PC-3 (cell line): ENCODE results near the gene MEAF6. TPM values are rescaled to one million over a fixed set of nuclear protein-coding genes. Genes with fewer than 3 reads are reported as not detected.

Experiments
- ATAC-seq: fragments of 200-7000 bp; cut with Tn5 transposase; 2 replicates; pipeline ENCODE4 v1.9.1; 2020; ENCODE audit warnings: mild to moderate bottlenecking, moderate library complexity
- BruUV-seq: library from RNA; stranded (reverse); fragments of 400-500 nt; replicated peaks from 2 replicates; lab custom pipeline; 2021; lab: Mats Ljungman, UMichigan
- CTCF ChIA-PET: fragments of 300-600 bp; sonication (Branson Sonifier 250); formaldehyde crosslinking; loops from one replicate; lab custom pipeline; 2022; ENCODE audit warnings: antibody characterized with exemption; lab: Charles Lee
- POLR2A ChIA-PET: fragments of 300-600 bp; sonication (Branson Sonifier 250); formaldehyde crosslinking; loops from one replicate; lab custom pipeline; 2022; ENCODE audit warnings: antibody characterized with exemption; ENCODE audit not compliant: unreplicated experiment; lab: Charles Lee
- DNase-seq: peaks from one replicate; pipeline ENCODE4 v3.0.0-alpha.2; 2015
- H2AFZ ChIP-seq: fragments of 300-600 bp; sonication (generic); 2 replicates; pipeline ENCODE4 v1.6.0; 2016; ENCODE audit warnings: antibody characterized with exemption, low read length
- H3F3A ChIP-seq: fragments of 300-600 bp; sonication (generic); one replicate; pipeline ENCODE4 v1.6.0; 2017; ENCODE audit warnings: antibody characterized with exemption, low read length, control low read depth, mild to moderate bottlenecking; ENCODE audit not compliant: unreplicated experiment
- H3K27ac ChIP-seq: fragments of 300-600 bp; sonication (generic); 2 replicates; pipeline ENCODE4 v1.5.1; 2016; ENCODE audit warnings: mild to moderate bottlenecking, low read length
- H3K27me3 ChIP-seq: fragments of 300-600 bp; sonication (generic); 2 replicates; pipeline ENCODE4 v1.6.1; 2016; ENCODE audit warnings: low read length, mixed read lengths
- H3K36me3 ChIP-seq: fragments of 300-600 bp; sonication (generic); 2 replicates; pipeline ENCODE4 v1.6.1; 2016; ENCODE audit warnings: low read depth, mixed run types, low read length, mixed read lengths
- H3K4me1 ChIP-seq: fragments of 300-600 bp; sonication (generic); 2 replicates; pipeline ENCODE4 v1.5.1; 2016; ENCODE audit warnings: low read length; ENCODE audit not compliant: insufficient read depth
- H3K4me2 ChIP-seq: fragments of 300-600 bp; sonication (generic); 2 replicates; pipeline ENCODE4 v1.6.0; 2016; ENCODE audit warnings: low read length
- H3K4me3 ChIP-seq: fragments of 300-600 bp; sonication (generic); 2 replicates; pipeline ENCODE4 v1.5.1; 2016; ENCODE audit warnings: mild to moderate bottlenecking, low read length, mixed read lengths
- H3K79me2 ChIP-seq: fragments of 300-600 bp; sonication (generic); 2 replicates; pipeline ENCODE4 v1.6.1; 2017; ENCODE audit warnings: low read length, mixed read lengths
- H3K9ac ChIP-seq: fragments of 300-600 bp; sonication (generic); 2 replicates; pipeline ENCODE4 v1.6.0; 2016; ENCODE audit warnings: mild to moderate bottlenecking, low read length
- H3K9me2 ChIP-seq: fragments of 300-600 bp; sonication (generic); replicated peaks from 2 replicates; pipeline ENCODE4 v1.6.1; 2016; ENCODE audit warnings: mixed run types, low read length, mixed read lengths
- H3K9me3 ChIP-seq: fragments of 300-600 bp; sonication (generic); 2 replicates; pipeline ENCODE4 v1.6.1; 2016; ENCODE audit warnings: low read length, mixed read lengths
- H4K20me1 ChIP-seq: fragments of 300-600 bp; sonication (generic); 2 replicates; pipeline ENCODE4 v1.6.1; 2016; ENCODE audit warnings: low read length, mixed read lengths
- CTCF ChIP-seq: fragments of 300-600 bp; sonication (generic); conservative IDR thresholded peaks from 2 replicates; pipeline ENCODE4 v1.5.1; 2017; ENCODE audit warnings: antibody characterized with exemption, low read depth, mild to moderate bottlenecking, low read length
- EZH2 ChIP-seq: fragments of 300-600 bp; sonication (generic); IDR thresholded peaks from one replicate; pipeline ENCODE4 v1.6.1; 2017; ENCODE audit warnings: antibody characterized with exemption, mild to moderate bottlenecking, low read length; ENCODE audit not compliant: unreplicated experiment
- EZH2phosphoT487 ChIP-seq: fragments of 300-600 bp; sonication (generic); IDR thresholded peaks from 2 replicates; pipeline ENCODE4 v1.6.1; 2018; ENCODE audit warnings: mild to moderate bottlenecking, antibody characterized with exemption, low read length, borderline replicate concordance
- intact Hi-C: fragments of 100-400 bp; cut with micrococcal nuclease; formaldehyde crosslinking; loops from 2 replicates; pipeline ENCODE4 v1.9.0; 2023
- total RNA-seq: library from RNA; depleted of rRNA; stranded (reverse); fragments of >200 nt; gene quantifications from 2 replicates; pipeline ENCODE4 v1.2.3, GENCODE V29; 2014

The MEAF6 gene
- total RNA-seq, 1 experiment from 2014 or later: 87.0 TPM

GRCh38 chr1:37497832-37498231 is 16.7 kb downstream of the MEAF6 start:
- H2AFZ ChIP-seq: no peak overlapping the region
- no peaks in the 10 kb centered on the region for H3K27me3 ChIP-seq
- peaks cover 18% of the 10 kb centered on the region for H3K79me2 ChIP-seq
- peaks cover 29% of the 10 kb centered on the region for H3K36me3 ChIP-seq
- no peaks in the 10 kb centered on the region for H4K20me1 ChIP-seq
- no peak overlapping the region for H3K27ac ChIP-seq
- TF ChIP-seq EZH2phosphoT487: no peak
- no peak for TF ChIP-seq CTCF
- no peak for TF ChIP-seq EZH2
- H3K9me3 ChIP-seq: no peaks in the 10 kb centered on the region
- H3K9ac ChIP-seq: no peak overlapping the region
- no peak overlapping the region for H3K4me3 ChIP-seq
- peak overlapping the region; percentile 55 for H3K4me2 ChIP-seq
- BruUV-seq: no TSS peak
- intact Hi-C loops: no loop called here
- ChIA-PET POLR2A (no interaction called here), CTCF (no interaction called here)
- peaks cover 11% of the 10 kb centered on the region for H3F3A ChIP-seq
- peak; percentile 61 for DNase-seq
- no peaks in the 10 kb centered on the region for H3K9me2 ChIP-seq
- no peak for ATAC-seq
- peaks cover 55% of the 10 kb centered on the region for H3K4me1 ChIP-seq

GRCh38 chr1:37495875-37496274 is 18.7 kb downstream of the MEAF6 start:
- peak; percentile 91 for DNase-seq
- H3K9me2 ChIP-seq: no peaks in the 10 kb centered on the region
- peak; percentile 52 for ATAC-seq
- CTCF ChIA-PET: interaction anchor here (0.8 to 1.7 kb wide), 4 partner anchors 9 to 58 kb away, joined by 3 to 10 read pairs (median 8); partner anchors contain the start of gene SNIP1
- peak overlapping the region; percentile 77 for H3K4me2 ChIP-seq
- H4K20me1 ChIP-seq: no peaks in the 10 kb centered on the region
- no TSS peak for BruUV-seq
- H3K4me1 ChIP-seq: peaks cover 53% of the 10 kb centered on the region
- intact Hi-C loops: no loop called here
- H3K36me3 ChIP-seq: peaks cover 27% of the 10 kb centered on the region
- peak overlapping the region; percentile 18; the same call in 1 of the 2 replicates for H3K4me3 ChIP-seq
- POLR2A ChIA-PET: interaction anchor here (1.3 kb wide), 1 partner anchor 21 kb away, joined by 12 read pairs; the partner anchor contains the start of gene ZC3H12A
- H3F3A ChIP-seq: peaks cover 11% of the 10 kb centered on the region
- H3K9ac ChIP-seq: 0 out of 2 replicates have a peak overlapping the region, but pooled peaks have one; percentile 4
- peak overlapping the region; percentile 68 for H3K27ac ChIP-seq
- H2AFZ ChIP-seq: no peak overlapping the region
- H3K27me3 ChIP-seq: no peaks in the 10 kb centered on the region
- peaks cover 18% of the 10 kb centered on the region for H3K79me2 ChIP-seq
- H3K9me3 ChIP-seq: no peaks in the 10 kb centered on the region
- TF ChIP-seq EZH2phosphoT487 (no peak), EZH2 (no peak), CTCF (no peak)

GRCh38 chr1:37493336-37494098 is 21.0 kb downstream of the MEAF6 start:
- TF ChIP-seq CTCF: no peak
- TF ChIP-seq EZH2phosphoT487: no peak
- H3K36me3 ChIP-seq: peaks cover 33% of the 10 kb centered on the region
- no peak overlapping the region for H3K4me3 ChIP-seq
- H3K9ac ChIP-seq: no peak overlapping the region
- TSS peak; percentile 21 for BruUV-seq
- no peaks in the 10 kb centered on the region for H4K20me1 ChIP-seq
- intact Hi-C loops: no loop called here
- no peaks in the 10 kb centered on the region for H3K27me3 ChIP-seq
- no peaks in the 10 kb centered on the region for H3K9me3 ChIP-seq
- peaks cover 31% of the 10 kb centered on the region for H3K4me1 ChIP-seq
- POLR2A ChIA-PET: no interaction called here
- H3K27ac ChIP-seq: no peak overlapping the region
- H2AFZ ChIP-seq: no peak overlapping the region
- DNase-seq: no peak
- H3F3A ChIP-seq: peaks cover 6% of the 10 kb centered on the region
- H3K9me2 ChIP-seq: no peaks in the 10 kb centered on the region
- H3K79me2 ChIP-seq: peaks cover 18% of the 10 kb centered on the region
- ATAC-seq: no peak
- CTCF ChIA-PET: no interaction called here
- no peak overlapping the region for H3K4me2 ChIP-seq
